Esophagus squamous epithelium (tissue), 5 donors: ENCODE measurements around the gene SERINC5. TPM values are rescaled to one million over a fixed set of nuclear protein-coding genes. Genes with fewer than 3 reads are reported as not detected.

Experiments used
- DNase-seq: peaks from one replicate; lab custom pipeline; 2025; lab: John Stamatoyannopoulos, UW
- H3K27ac ChIP-seq, 4 donors: fragments of 200-600 bp; sonication (generic); one replicate each; pipeline ENCODE4 v1.5.1; 2016 to 2019; ENCODE audit warnings: mild to moderate bottlenecking in 1 of 4
- H3K27me3 ChIP-seq, 4 donors: fragments of 200-600 bp; sonication (generic); 1 replicate in 3 of 4; 2 replicates in 1 of 4; pipeline versions ENCODE4 v1.5.1 to v1.6.0; 2017 to 2021; ENCODE audit warnings: antibody characterized with exemption in 1 of 4
- H3K36me3 ChIP-seq, 3 donors: fragments of 200-600 bp; sonication (generic); one replicate each; pipeline ENCODE4 v1.5.1; 2016 to 2019
- H3K4me1 ChIP-seq, 3 donors: fragments of 200-600 bp; sonication (generic); one replicate each; pipeline ENCODE4 v1.5.1; 2017 to 2019
- H3K4me3 ChIP-seq, 4 donors: fragments of 200-600 bp; sonication (generic); 1 replicate in 3 of 4; 2 replicates in 1 of 4; pipeline ENCODE4 v1.5.1; 2016 to 2019; ENCODE audit warnings: mild to moderate bottlenecking in 2 of 4, moderate library complexity in 1 of 4
- H3K9me3 ChIP-seq, 3 donors: fragments of 200-600 bp; sonication (generic); one replicate each; pipeline ENCODE4 v1.5.1; 2016 to 2019
- CTCF ChIP-seq, 6 experiments: fragments of 450-650 bp in 4 of 6; fragments of 200-600 bp in 2 of 6; sonication (generic) in 2 of 6; IDR thresholded peaks; one replicate each; pipeline ENCODE4 v1.5.1; 2016 to 2019; ENCODE audit warnings: antibody characterized with exemption in 6 of 6, mild to moderate bottlenecking in 4 of 6, moderate library complexity in 4 of 6
- POLR2A ChIP-seq, 4 donors: fragments of 450-650 bp; IDR thresholded peaks; one replicate each; pipeline ENCODE4 v1.6.1; 2017; ENCODE audit warnings: antibody characterized with exemption in 4 of 4, mild to moderate bottlenecking in 4 of 4, moderate library complexity in 3 of 4
- WGBS, 2 donors: methylation state at CpG; one replicate each; pipeline ENCODE4 v1.1.5; 2018; 5-methylcytosine and 5-hydroxymethylcytosine counted together
- intact Hi-C: fragments of 100-400 bp; cut with DNase I; formaldehyde crosslinking; loops from one replicate; pipeline ENCODE4 v1.15.0; 2022
- total RNA-seq, 4 donors: library from RNA; depleted of rRNA; stranded (reverse); fragments of >200 nt; gene quantifications; one replicate each; pipeline ENCODE4 v1.1.0, GENCODE V29; 2016
- donor health status: DM: yes; HTN: yes; CAD: no.

Gene SERINC5
- total RNA-seq, 4 donors from 2014 or later, result 33.9 to 65.3 (median 44.6) TPM

- Histone ChIP-seq H3K27me3 (no peaks in the 10 kb centered on the region), H3K36me3 (peaks cover 5 to 75% (median 7%) of the 10 kb centered on the region in 3 donors), H3K4me3 (no peak overlapping the region), H3K9me3 (no peaks in the 10 kb centered on the region), H3K27ac (no peak overlapping the region), H3K4me1 (peaks cover 0 to 22% (median 0%) of the 10 kb centered on the region in 3 donors)
- DNase-seq, result no peak
- no peak for TF ChIP-seq CTCF (IDR thresholded peaks at IDR 0.05)
- no peak for TF ChIP-seq POLR2A (IDR thresholded peaks at IDR 0.05)
- 63 to 74% methylated on average over 6 of the region's 6 CpGs for WGBS, 2 donors
- intact Hi-C loops, result no loop called here
Observed at GRCh38 chr5:80142996-80143395, 112.9 kb downstream of the SERINC5 start.

GRCh38 chr5:80141681-80142080, 114.2 kb downstream of the SERINC5 start:
- 57 to 62% methylated on average over 3 of the region's 3 CpGs for WGBS, 2 donors
- Histone ChIP-seq H3K9me3 (no peaks in the 10 kb centered on the region), H3K4me3 (no peak overlapping the region), H3K27me3 (no peaks in the 10 kb centered on the region), H3K4me1 (peaks cover 0 to 22% (median 0%) of the 10 kb centered on the region in 3 donors), H3K27ac (peak overlapping the region; percentile 47 to 85 (median 77)), H3K36me3 (peaks cover 5 to 66% (median 7%) of the 10 kb centered on the region in 3 donors)
- intact Hi-C loops, result no loop called here
- no peak for DNase-seq
- no peak for TF ChIP-seq CTCF (IDR thresholded peaks at IDR 0.05)
- no peak for TF ChIP-seq POLR2A (IDR thresholded peaks at IDR 0.05)

GRCh38 chr5:80141147-80141671, 114.6 kb downstream of the SERINC5 start:
- intact Hi-C loops, result no loop called here
- DNase-seq, result peak; percentile 5
- H3K4me3 ChIP-seq, result no peak overlapping the region
- H3K27ac ChIP-seq, result peak overlapping the region; percentile 47 to 85 (median 77)
- H3K27me3 ChIP-seq, result no peaks in the 10 kb centered on the region
- peaks cover 0 to 22% (median 0%) of the 10 kb centered on the region in 3 donors for H3K4me1 ChIP-seq
- H3K9me3 ChIP-seq, result no peaks in the 10 kb centered on the region
- WGBS, 2 donors, result 50 to 74% methylated on average over 9 to 13 of the region's 13 CpGs
- no peak for TF ChIP-seq CTCF (IDR thresholded peaks at IDR 0.05)
- TF ChIP-seq POLR2A (IDR thresholded peaks at IDR 0.05), result peak in 1 of 4 donors; percentile 27
- peaks cover 5 to 61% (median 7%) of the 10 kb centered on the region in 3 donors for H3K36me3 ChIP-seq

GRCh38 chr5:80140496-80140895, 115.4 kb downstream of the SERINC5 start:
- H3K9me3 ChIP-seq, result no peaks in the 10 kb centered on the region
- TF ChIP-seq CTCF (IDR thresholded peaks at IDR 0.05) (no peak), POLR2A (IDR thresholded peaks at IDR 0.05) (no peak)
- peaks cover 5 to 54% (median 7%) of the 10 kb centered on the region in 3 donors for H3K36me3 ChIP-seq
- H3K4me1 ChIP-seq, result peaks cover 0 to 22% (median 0%) of the 10 kb centered on the region in 3 donors
- intact Hi-C loops, result no loop called here
- H3K4me3 ChIP-seq, result no peak overlapping the region
- peak overlapping the region in 3 of 4 donors; percentile 21 to 85 (median 83) for H3K27ac ChIP-seq
- no peaks in the 10 kb centered on the region for H3K27me3 ChIP-seq
- 57 to 60% methylated on average over 3 of the region's 3 CpGs for WGBS, 2 donors
- DNase-seq, result no peak

GRCh38 chr5:80139466-80139972, 116.3 kb downstream of the SERINC5 start:
- H3K4me1 ChIP-seq, result peaks cover 0 to 22% (median 0%) of the 10 kb centered on the region in 3 donors
- peak overlapping the region in 2 of 4 donors; percentile 0 to 83 for H3K27ac ChIP-seq
- DNase-seq, result no peak
- no peak overlapping the region for H3K4me3 ChIP-seq
- no peaks in the 10 kb centered on the region for H3K27me3 ChIP-seq
- WGBS, 2 donors, result 73 to 83% methylated on average over 2 of the region's 2 CpGs
- peaks cover 5 to 44% (median 7%) of the 10 kb centered on the region in 3 donors for H3K36me3 ChIP-seq
- H3K9me3 ChIP-seq, result no peaks in the 10 kb centered on the region
- intact Hi-C loops, result no loop called here
- no peak for TF ChIP-seq CTCF (IDR thresholded peaks at IDR 0.05)
- no peak for TF ChIP-seq POLR2A (IDR thresholded peaks at IDR 0.05)
